Upper lobe of left lung (tissue), 4 donors: Measurements from ENCODE around the gene CUL2.

Source experiments
- CTCF ChIP-seq, 6 experiments: fragments of 450-650 bp in 4 of 6; fragments of 200-600 bp in 2 of 6; sonication (generic) in 2 of 6; IDR thresholded peaks; one replicate each; pipeline ENCODE4 v1.5.1; 2016 to 2019; ENCODE audit warnings: antibody characterized with exemption in 6 of 6
- POLR2A ChIP-seq, 4 donors: fragments of 450-650 bp; IDR thresholded peaks; one replicate each; pipeline ENCODE4 v1.5.1; 2016 to 2017; ENCODE audit warnings: antibody characterized with exemption in 4 of 4, mild to moderate bottlenecking in 2 of 4
- POLR2AphosphoS5 ChIP-seq, 2 donors: sonication (generic); formaldehyde crosslinking; IDR thresholded peaks; one replicate each; pipeline ENCODE4 v1.5.1; 2017; ENCODE audit warnings: antibody characterized with exemption in 2 of 2

- TF ChIP-seq CTCF (IDR thresholded peaks at IDR 0.05) (no peak), POLR2A (IDR thresholded peaks at IDR 0.05) (no peak), POLR2AphosphoS5 (IDR thresholded peaks at IDR 0.05) (no peak)
These were observed 84.3 kb downstream of the CUL2 start for GRCh38 chr10:35005868-35006267.
